Activated CD8-positive, alpha-beta memory T cell treated with anti-CD3 and anti-CD28 coated beads, Interleukin-2, amount 10 ng/mL, durations not matched to agents 7 days and 5 days (primary cell): ENCODE measurements around the gene EPB41L5. TPM values are rescaled to one million over a fixed set of nuclear protein-coding genes. Genes with fewer than 3 reads are reported as not detected.

Experiments used
- ATAC-seq: fragments of 150-1000 bp; cut with Tn5 transposase; one replicate; pipeline ENCODE4 v1.10.0; 2021; ENCODE audit warnings: moderate library complexity
- CTCF ChIA-PET: fragments of 350-600 bp; sonication (Branson Sonifier 250); formaldehyde crosslinking; loops from one replicate; lab custom pipeline; 2021; ENCODE audit warnings: antibody characterized with exemption; lab: Charles Lee
- DNase-seq: peaks from one replicate; pipeline ENCODE4 v3.0.0-alpha.2; 2020
- H3K27ac Mint-ChIP-seq: one replicate; pipeline ENCODE4 v1.8.0; 2021; ENCODE audit warnings: mild to moderate bottlenecking, mixed read lengths
- H3K27me3 Mint-ChIP-seq: one replicate; pipeline ENCODE4 v1.8.0; 2021; ENCODE audit warnings: mixed read lengths
- H3K36me3 Mint-ChIP-seq: one replicate; pipeline ENCODE4 v1.8.0; 2021; ENCODE audit warnings: mild to moderate bottlenecking, mixed read lengths
- H3K4me1 Mint-ChIP-seq: one replicate; pipeline ENCODE4 v1.8.0; 2021; ENCODE audit warnings: mixed read lengths
- H3K4me3 Mint-ChIP-seq: one replicate; pipeline ENCODE4 v1.8.0; 2021; ENCODE audit warnings: mild to moderate bottlenecking, moderate library complexity, mixed read lengths
- H3K9me3 Mint-ChIP-seq: one replicate; pipeline ENCODE4 v1.8.0; 2022; ENCODE audit warnings: low read depth, mixed read lengths
- total RNA-seq, 2 experiments: library from RNA; stranded (reverse); gene quantifications; one replicate each; pipeline ENCODE4 v1.2.3, GENCODE V29; 2021

Gene EPB41L5
- total RNA-seq, 2 experiments from 2014 or later = 1.9 to 2.2 TPM

- CTCF ChIA-PET = interaction anchor here (0.7 to 1.5 kb wide), 8 partner anchors 9 to 468 kb away, joined by 3 to 6 read pairs (median 3); no protein-coding TSS in a partner anchor
- H3K9me3 Mint-ChIP-seq = no peaks in the 10 kb centered on the region
- peak within 1 kb of the TSS; percentile 88 for H3K27ac Mint-ChIP-seq
- peaks cover 52% of the 10 kb centered on the region for H3K36me3 Mint-ChIP-seq
- DNase-seq (peak; percentile 92), ATAC-seq (peak; percentile 96)
- H3K4me3 Mint-ChIP-seq = peak within 1 kb of the TSS; percentile 78
- H3K27me3 Mint-ChIP-seq = no peaks in the 10 kb centered on the region
- peaks cover 74% of the 10 kb centered on the region for H3K4me1 Mint-ChIP-seq
Measured at GRCh38 chr2:120223034-120223912, 210.4 kb downstream of the EPB41L5 start, which contains the start of gene TMEM185B. Gene TMEM185B (minus strand): TSS chr2:120223400. CDS start chr2:120222976, 424 bp downstream.

- CTCF ChIA-PET = interaction anchor here (1.4 to 1.5 kb wide), 2 partner anchors 89 to 90 kb away, joined by 3 to 6 read pairs; no protein-coding TSS in a partner anchor
- H3K27me3 Mint-ChIP-seq = no peaks in the 10 kb centered on the region
- H3K4me1 Mint-ChIP-seq = peaks cover 81% of the 10 kb centered on the region
- ATAC-seq = no peak
- no peak for DNase-seq
- no peaks in the 10 kb centered on the region for H3K9me3 Mint-ChIP-seq
- peak overlapping the region; percentile 78 for H3K4me3 Mint-ChIP-seq
- peak overlapping the region; percentile 88 for H3K27ac Mint-ChIP-seq
- peaks cover 53% of the 10 kb centered on the region for H3K36me3 Mint-ChIP-seq
Measured at GRCh38 chr2:120224256-120224655, 211.4 kb downstream of the EPB41L5 start.

- H3K4me1 Mint-ChIP-seq = peaks cover 86% of the 10 kb centered on the region
- CTCF ChIA-PET = interaction anchor here (1.0 to 1.5 kb wide), 3 partner anchors 48 to 90 kb away, joined by 3 to 6 read pairs (median 3); no protein-coding TSS in a partner anchor
- H3K27me3 Mint-ChIP-seq = no peaks in the 10 kb centered on the region
- peak overlapping the region; percentile 78 for H3K4me3 Mint-ChIP-seq
- no peak for ATAC-seq
- H3K36me3 Mint-ChIP-seq = peaks cover 52% of the 10 kb centered on the region
- no peaks in the 10 kb centered on the region for H3K9me3 Mint-ChIP-seq
- DNase-seq = no peak
- peak overlapping the region; percentile 88 for H3K27ac Mint-ChIP-seq
Measured at GRCh38 chr2:120224735-120225548, 212.1 kb downstream of the EPB41L5 start.

GRCh38 chr2:120225549-120226065 is 212.7 kb downstream of the EPB41L5 start:
- Mint-ChIP-seq H3K4me1 (peaks cover 86% of the 10 kb centered on the region), H3K9me3 (no peaks in the 10 kb centered on the region), H3K36me3 (peaks cover 53% of the 10 kb centered on the region), H3K27me3 (no peaks in the 10 kb centered on the region), H3K4me3 (no peak overlapping the region), H3K27ac (peak overlapping the region; percentile 53)
- ATAC-seq = no peak
- DNase-seq = no peak
- CTCF ChIA-PET = interaction anchor here (1.0 to 1.5 kb wide), 2 partner anchors 49 to 88 kb away, joined by 3 to 6 read pairs; no protein-coding TSS in a partner anchor

- peaks cover 83% of the 10 kb centered on the region for H3K4me1 Mint-ChIP-seq
- H3K27me3 Mint-ChIP-seq = no peaks in the 10 kb centered on the region
- H3K4me3 Mint-ChIP-seq = no peak overlapping the region
- CTCF ChIA-PET = interaction anchor here (1.2 kb wide), 1 partner anchor 87 kb away, joined by 3 read pairs; no protein-coding TSS in a partner anchor
- no peaks in the 10 kb centered on the region for H3K9me3 Mint-ChIP-seq
- no peak for ATAC-seq
- peak overlapping the region; percentile 14 for H3K27ac Mint-ChIP-seq
- peaks cover 53% of the 10 kb centered on the region for H3K36me3 Mint-ChIP-seq
- no peak for DNase-seq
Measured at GRCh38 chr2:120226316-120226715, 213.4 kb downstream of the EPB41L5 start.

DNA sequence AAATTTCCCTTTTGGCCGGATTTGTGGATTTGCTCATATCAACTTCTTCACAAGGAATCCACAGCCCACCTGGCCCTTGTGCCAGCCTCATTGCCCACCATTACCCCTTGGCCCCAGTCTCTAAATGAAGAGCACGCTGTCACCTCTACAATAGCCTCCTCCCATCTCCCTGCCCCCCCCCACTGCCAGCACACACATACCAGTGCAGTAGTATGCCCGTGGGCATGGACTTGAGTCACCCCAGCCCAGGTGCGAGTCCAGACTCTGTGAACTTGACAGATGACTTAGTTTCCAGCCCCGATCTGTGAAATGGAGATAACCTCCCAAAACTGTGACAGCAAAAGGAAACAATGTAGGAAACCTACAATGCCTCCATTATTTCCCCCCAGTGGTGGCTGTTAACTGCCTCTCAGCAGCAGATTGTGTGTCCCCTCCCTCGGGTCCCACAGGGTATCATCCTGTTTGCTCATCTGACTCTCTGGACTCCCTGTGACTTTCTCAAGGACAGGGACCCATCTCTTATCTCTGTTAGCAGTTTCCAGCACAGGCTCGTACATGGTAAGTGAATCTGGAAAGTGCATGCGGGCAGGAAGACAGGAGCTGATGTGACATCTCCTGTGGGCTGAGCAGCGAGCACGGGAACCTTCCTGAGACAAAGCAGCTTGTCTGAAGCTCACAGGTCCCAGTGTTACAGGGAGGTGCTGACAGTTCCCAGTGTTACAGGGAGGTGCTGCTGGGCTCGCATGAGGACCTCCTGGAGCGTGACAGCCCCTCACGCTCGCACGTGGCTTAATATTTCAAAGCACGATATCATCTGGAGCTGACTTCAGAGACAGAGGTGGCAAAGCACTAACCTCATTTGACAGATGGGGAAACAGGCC is 214.5 kb downstream of the EPB41L5 start:
- no peak for ATAC-seq
- H3K4me3 Mint-ChIP-seq = no peak overlapping the region
- H3K9me3 Mint-ChIP-seq = no peaks in the 10 kb centered on the region
- no peak for DNase-seq
- CTCF ChIA-PET = interaction anchor here (1.0 to 1.5 kb wide), 6 partner anchors 8 to 86 kb away, joined by 3 to 7 read pairs (median 3); no protein-coding TSS in a partner anchor
- peaks cover 51% of the 10 kb centered on the region for H3K36me3 Mint-ChIP-seq
- peak overlapping the region; percentile 18 for H3K27ac Mint-ChIP-seq
- peaks cover 73% of the 10 kb centered on the region for H3K4me1 Mint-ChIP-seq
- no peaks in the 10 kb centered on the region for H3K27me3 Mint-ChIP-seq

GRCh38 chr2:120228503-120228902 is 215.6 kb downstream of the EPB41L5 start:
- DNase-seq = no peak
- CTCF ChIA-PET = interaction anchor here (1.0 to 1.5 kb wide), 4 partner anchors 9 to 85 kb away, joined by 3 to 7 read pairs (median 4); no protein-coding TSS in a partner anchor
- Mint-ChIP-seq H3K9me3 (no peaks in the 10 kb centered on the region), H3K4me3 (no peak overlapping the region), H3K27ac (peak overlapping the region; percentile 54), H3K27me3 (no peaks in the 10 kb centered on the region), H3K36me3 (peaks cover 47% of the 10 kb centered on the region), H3K4me1 (peaks cover 76% of the 10 kb centered on the region)
- no peak for ATAC-seq

Other genes starting within 250 kb of the EPB41L5 start
- gene TMEM185B, start 210.3 kb downstream of the EPB41L5 start, total RNA-seq = 10 to 100 TPM; 20.3 to 21.4 TPM
- 10 to 100 TPM; 36.7 to 41.8 TPM for gene RALB, start 239.8 kb downstream of the EPB41L5 start, total RNA-seq